Measurements from ENCODE around the gene KPNA2.
"Not testable (repeated sequence)": the region's sequence is repeated elsewhere in the genome, so short reads cannot be mapped to it uniquely, and the experiment has no call there.

KPNA2 gene

GRCh38 chr17:68074279-68074678 is 38.7 kb downstream of the KPNA2 start:
- ChIA-PET POLR2A (ENCODE audit: low non-redundant PET) (no interaction called here), CTCF (interaction anchor here (0.5 to 0.6 kb wide), 3 partner anchors 22 to 138 kb away, joined by 3 to 4 read pairs (median 3); no protein-coding TSS in a partner anchor)
- TF ChIP-seq, protein P1, sequence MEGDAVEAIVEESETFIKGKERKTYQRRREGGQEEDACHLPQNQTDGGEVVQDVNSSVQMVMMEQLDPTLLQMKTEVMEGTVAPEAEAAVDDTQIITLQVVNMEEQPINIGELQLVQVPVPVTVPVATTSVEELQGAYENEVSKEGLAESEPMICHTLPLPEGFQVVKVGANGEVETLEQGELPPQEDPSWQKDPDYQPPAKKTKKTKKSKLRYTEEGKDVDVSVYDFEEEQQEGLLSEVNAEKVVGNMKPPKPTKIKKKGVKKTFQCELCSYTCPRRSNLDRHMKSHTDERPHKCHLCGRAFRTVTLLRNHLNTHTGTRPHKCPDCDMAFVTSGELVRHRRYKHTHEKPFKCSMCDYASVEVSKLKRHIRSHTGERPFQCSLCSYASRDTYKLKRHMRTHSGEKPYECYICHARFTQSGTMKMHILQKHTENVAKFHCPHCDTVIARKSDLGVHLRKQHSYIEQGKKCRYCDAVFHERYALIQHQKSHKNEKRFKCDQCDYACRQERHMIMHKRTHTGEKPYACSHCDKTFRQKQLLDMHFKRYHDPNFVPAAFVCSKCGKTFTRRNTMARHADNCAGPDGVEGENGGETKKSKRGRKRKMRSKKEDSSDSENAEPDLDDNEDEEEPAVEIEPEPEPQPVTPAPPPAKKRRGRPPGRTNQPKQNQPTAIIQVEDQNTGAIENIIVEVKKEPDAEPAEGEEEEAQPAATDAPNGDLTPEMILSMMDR (conservative IDR thresholded peaks at IDR 0.05; ENCODE audit: low read depth), result no peak
- no peak overlapping the region for H3K27ac ChIP-seq
- no peak for DNase-seq (ENCODE audit: low spot score)

DNA sequence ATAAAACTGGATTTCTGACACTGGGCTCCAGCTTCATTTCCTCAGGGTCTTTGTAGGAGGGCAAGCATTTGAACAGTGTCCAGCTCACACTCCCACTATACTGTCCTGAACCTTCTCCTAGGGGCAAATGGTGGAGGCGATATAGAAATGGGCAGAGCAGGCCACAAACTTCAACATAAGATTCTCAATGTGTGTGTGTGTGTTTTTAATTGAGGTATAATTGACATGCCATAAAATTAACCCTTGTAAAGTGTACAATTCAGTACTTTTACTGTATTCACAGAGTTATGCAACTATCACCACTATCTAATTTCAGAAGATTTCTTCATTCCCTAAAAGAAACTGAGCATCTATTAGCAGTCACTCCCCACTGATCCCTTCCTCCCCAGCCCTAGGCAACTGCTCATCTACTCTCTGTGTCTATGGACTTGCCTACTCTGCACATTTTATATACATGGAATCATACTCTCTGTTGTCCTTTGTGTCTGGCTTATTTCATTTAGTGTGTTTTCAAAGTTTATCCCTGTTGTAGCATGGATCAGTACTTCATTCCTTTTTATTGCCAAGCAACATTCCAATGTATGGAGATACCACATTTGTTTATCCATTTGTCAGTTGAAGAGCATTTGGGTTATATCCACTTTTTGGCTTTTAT is 40.5 kb downstream of the KPNA2 start:
- H3K27ac ChIP-seq; CTCF ChIA-PET; DNase-seq (ENCODE audit: low spot score); POLR2A ChIA-PET (ENCODE audit: low non-redundant PET): not testable (repeated sequence)

DNA sequence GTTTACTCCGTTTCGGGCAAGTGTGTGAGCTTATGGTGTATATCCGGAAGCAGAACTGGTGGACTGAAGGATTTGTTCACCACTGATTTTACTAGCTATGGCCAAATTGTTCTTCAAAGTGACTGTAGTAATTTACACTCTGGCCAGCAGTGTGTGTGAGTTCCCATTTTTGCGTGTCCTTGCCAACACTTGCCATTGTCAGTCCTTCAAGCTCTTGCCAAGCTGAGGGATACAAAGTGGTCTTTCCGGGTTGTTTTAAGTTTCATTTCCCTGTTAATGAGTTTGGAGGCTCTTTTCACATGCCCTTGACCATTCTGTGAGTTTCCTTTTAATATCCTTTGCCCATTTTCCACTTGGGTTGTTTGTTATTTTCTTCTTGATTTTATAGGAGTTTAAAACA is 42.0 kb downstream of the KPNA2 start:
- POLR2A ChIA-PET (ENCODE audit: low non-redundant PET); H3K27ac ChIP-seq; DNase-seq (ENCODE audit: low spot score); CTCF ChIA-PET: not testable (repeated sequence)

DNA sequence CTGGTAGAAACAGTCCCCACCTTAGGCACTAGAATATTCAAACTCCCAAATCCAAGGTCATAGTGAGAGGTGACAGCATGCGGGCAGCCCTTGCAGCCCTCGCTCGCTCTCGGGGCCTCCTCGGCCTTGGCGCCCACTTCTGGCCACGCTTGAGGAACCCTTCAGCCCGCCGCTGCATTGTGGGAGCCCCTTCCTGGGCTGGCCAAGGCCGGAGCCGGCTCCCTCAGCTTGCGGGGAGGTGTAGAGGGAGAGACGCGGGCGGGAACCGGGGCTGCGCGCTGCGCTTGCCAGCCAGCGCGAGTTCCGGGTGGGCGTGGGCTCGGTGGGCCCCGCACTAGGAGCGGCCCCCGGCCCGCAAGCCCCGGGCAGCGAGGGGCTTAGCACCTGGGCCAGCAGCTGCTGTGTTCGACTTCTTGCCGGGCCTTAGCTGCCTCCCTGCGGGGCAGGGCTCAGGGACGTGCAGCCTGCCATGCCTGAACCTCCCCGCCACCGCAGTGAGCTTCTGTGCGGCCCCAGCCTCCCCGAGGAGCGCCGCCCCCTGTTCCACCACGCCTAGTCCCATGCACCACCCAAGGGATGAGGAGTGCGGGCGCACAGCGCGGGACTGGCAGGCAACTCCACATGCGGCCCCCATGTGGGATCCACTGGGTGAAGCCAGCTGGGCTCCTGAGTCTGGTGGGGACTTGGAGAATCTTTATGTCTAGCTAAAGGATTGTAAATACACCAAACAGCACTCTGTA is 45.0 kb downstream of the KPNA2 start:
- H3K27ac ChIP-seq, result no peak overlapping the region
- no peak for DNase-seq (ENCODE audit: low spot score)
- TF ChIP-seq, protein P1 (conservative IDR thresholded peaks at IDR 0.05; ENCODE audit: low read depth), result no peak
- ChIA-PET POLR2A (ENCODE audit: low non-redundant PET) (no interaction called here), CTCF (no interaction called here)

GRCh38 chr17:68081305-68082265 is 46.0 kb downstream of the KPNA2 start:
- H3K27ac ChIP-seq; POLR2A ChIA-PET (ENCODE audit: low non-redundant PET); DNase-seq (ENCODE audit: low spot score): not testable (repeated sequence)
- CTCF ChIA-PET, result interaction anchor here (0.6 kb wide), 1 partner anchor 36 kb away, joined by 5 read pairs; no protein-coding TSS in a partner anchor

GRCh38 chr17:68085771-68086381 is 50.3 kb downstream of the KPNA2 start:
- no peak for DNase-seq (ENCODE audit: low spot score)
- no peak overlapping the region for H3K27ac ChIP-seq
- ChIA-PET CTCF (no interaction called here), POLR2A (ENCODE audit: low non-redundant PET) (no interaction called here)
- TF ChIP-seq, protein P1 (conservative IDR thresholded peaks at IDR 0.05; ENCODE audit: low read depth), result no peak

DNA sequence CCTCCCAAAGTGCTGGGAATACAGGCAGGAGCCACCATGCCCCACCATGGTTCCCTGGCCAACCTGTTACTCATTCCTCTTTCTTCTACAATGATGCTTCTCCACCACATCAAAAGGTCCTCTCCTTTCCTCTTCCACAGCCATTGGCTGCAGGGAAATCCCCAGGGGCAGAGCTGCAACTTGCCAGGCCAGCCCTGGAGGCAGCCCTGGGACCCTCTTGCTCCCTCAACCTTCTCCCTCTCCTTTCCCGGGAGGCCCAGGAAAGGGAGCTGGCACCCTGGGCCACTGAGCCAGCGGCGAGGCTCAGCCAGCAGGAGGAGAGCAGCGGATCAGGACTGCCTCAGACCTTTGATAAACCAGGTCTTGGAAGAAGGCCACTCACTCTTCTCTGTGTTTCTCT is 51.1 kb downstream of the KPNA2 start:
- POLR2A ChIA-PET (ENCODE audit: low non-redundant PET), result not testable (repeated sequence)

GRCh38 chr17:68087131-68087623 is 51.6 kb downstream of the KPNA2 start:
- POLR2A ChIA-PET (ENCODE audit: low non-redundant PET); DNase-seq (ENCODE audit: low spot score); CTCF ChIA-PET; H3K27ac ChIP-seq: not testable (repeated sequence)

More for the DNA sequence above, 51.1 kb downstream of the KPNA2 start:
- H3K27ac ChIP-seq; DNase-seq (ENCODE audit: low spot score); CTCF ChIA-PET: not testable (repeated sequence)

All from RWPE1 (cell line).